ENCODE data around the gene FTO.

DNA sequence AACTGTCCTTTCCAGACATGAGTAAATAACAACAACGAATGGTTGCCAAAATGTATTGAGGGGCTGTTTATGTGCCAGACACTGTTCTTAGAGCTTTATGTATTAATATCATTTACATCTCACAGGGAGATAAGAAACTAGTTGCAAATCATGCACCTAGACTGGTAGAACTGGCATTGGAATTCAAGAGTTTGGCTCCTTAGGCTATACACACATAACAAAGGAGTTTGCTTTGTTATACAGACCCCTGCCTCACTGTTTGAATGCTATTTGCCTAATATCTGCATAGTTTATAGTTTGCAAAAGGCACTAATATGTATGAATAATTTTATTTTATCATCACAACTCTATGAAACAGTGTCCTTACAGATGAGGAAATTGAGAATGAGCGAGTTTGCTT is 100.0 kb downstream of the FTO start:
- TF ChIP-seq CTCF (IDR thresholded peaks at IDR 0.05): no peak
- no peak for TF ChIP-seq ZFX (IDR thresholded peaks at IDR 0.05; ENCODE audit: borderline replicate concordance)
